A549 (cell line): ENCODE results near the gene OSGIN1. TPM values are rescaled to one million over a fixed set of nuclear protein-coding genes. Genes with fewer than 3 reads are reported as not detected.

Experiments
- ATAC-seq, 2 experiments: fragments of 200-7000 bp in 1 of 2; fragments of >200 bp in 1 of 2; cut with Nextera tagmentation in 1 of 2; cut with Tn5 transposase in 1 of 2; 3 replicates each; pipeline versions ENCODE4 v1.8.0 to v1.9.1; 2018 to 2020; ENCODE audit warnings: mild to moderate bottlenecking in 1 of 2, moderate library complexity in 1 of 2
- CTCF ChIA-PET: fragments of 300-600 bp; sonication (Branson Sonifier 250); formaldehyde crosslinking; extraction: SDS; loops from one replicate; lab custom pipeline; 2021; ENCODE audit warnings: antibody characterized with exemption, inconsistent platforms; lab: Yijun Ruan, JAX
- POLR2A ChIA-PET: fragments of 350-600 bp; formaldehyde crosslinking; extraction: SDS; loops from one replicate; lab custom pipeline; 2021; ENCODE audit warnings: antibody characterized with exemption, inconsistent platforms; lab: Yijun Ruan, JAX
- DNase-seq, 2 experiments: peaks; one replicate each; pipeline versions ENCODE4 v3.0.0 to v3.0.0-alpha.2; 2011 to 2016; ENCODE audit warnings: low read depth in 1 of 2, low spot score in 1 of 2
- FAIRE-seq: peaks from 2 replicates; lab custom pipeline; 2011; peaks lifted over from hg19 to GRCh38; lab: Jason Lieb, UNC
- H3K27ac ChIP-seq, 2 experiments: fragments of >200 bp; sonication (Bioruptor Twin); formaldehyde crosslinking; 3 replicates each; pipeline ENCODE4 v1.5.1; 2016 to 2017
- H3K4me1 ChIP-seq: fragments of >200 bp; sonication (Bioruptor Twin); formaldehyde crosslinking; 3 replicates; pipeline ENCODE4 v1.6.1; 2016
- H3K4me2 ChIP-seq: fragments of >200 bp; sonication (Bioruptor Twin); formaldehyde crosslinking; 3 replicates; pipeline ENCODE4 v1.6.1; 2016
- H3K4me3 ChIP-seq: fragments of >200 bp; sonication (Bioruptor Twin); formaldehyde crosslinking; 3 replicates; pipeline ENCODE4 v1.5.1; 2016
- H3K9me3 ChIP-seq: fragments of >200 bp; sonication (Bioruptor Twin); formaldehyde crosslinking; 3 replicates; pipeline ENCODE4 v1.6.1; 2016
- BCL3 ChIP-seq: fragments of >200 bp; sonication (Bioruptor Twin); formaldehyde crosslinking; IDR thresholded peaks from 3 replicates; pipeline ENCODE4 v1.6.1; 2016
- BHLHE40 ChIP-seq: IDR thresholded peaks from 2 replicates; pipeline ENCODE4 v1.6.1; 2012; ENCODE audit warnings: low read depth, low read length, inconsistent platforms
- CEBPB ChIP-seq, 2 experiments: fragments of >200 bp in 1 of 2; sonication (Bioruptor Twin) in 1 of 2; formaldehyde crosslinking in 1 of 2; IDR thresholded peaks; 2 replicates each; pipeline ENCODE4 v1.6.1; 2012 to 2016
- CHD4 ChIP-seq: fragments of 200-600 bp; sonication (generic); IDR thresholded peaks from 2 replicates; pipeline ENCODE4 v1.6.1; 2016; ENCODE audit warnings: antibody characterized with exemption, mild to moderate bottlenecking, borderline replicate concordance
- EHF ChIP-seq: fragments of 250-450 bp; sonication (Bioruptor Pico); IDR thresholded peaks from 2 replicates; pipeline ENCODE4 v1.5.0; 2020; ENCODE audit warnings: mild to moderate bottlenecking
- EHMT2 ChIP-seq: fragments of 200-600 bp; sonication (generic); IDR thresholded peaks from 2 replicates; pipeline ENCODE4 v1.6.1; 2016; ENCODE audit warnings: antibody characterized with exemption, low read depth, mild to moderate bottlenecking, moderate library complexity
- EP300 ChIP-seq, 2 experiments: fragments of >200 bp; sonication (Bioruptor Twin); formaldehyde crosslinking; IDR thresholded peaks; 2 replicates in 1 of 2; 3 replicates in 1 of 2; pipeline ENCODE4 v1.6.1; 2016 to 2017
- HDAC2 ChIP-seq: fragments of 200-600 bp; sonication (generic); IDR thresholded peaks from 2 replicates; pipeline ENCODE4 v1.6.1; 2016
- HOXB5 ChIP-seq: fragments of 250-450 bp; sonication (Bioruptor Pico); IDR thresholded peaks from 2 replicates; pipeline ENCODE4 v1.5.0; 2020; ENCODE audit warnings: mild to moderate bottlenecking, moderate library complexity
- KDM5A ChIP-seq: fragments of 200-600 bp; sonication (generic); IDR thresholded peaks from 2 replicates; pipeline ENCODE4 v1.6.1; 2016; ENCODE audit warnings: antibody characterized with exemption, mild to moderate bottlenecking
- MAFK ChIP-seq: fragments of 450-650 bp; IDR thresholded peaks from 2 replicates; pipeline ENCODE4 v1.6.1; 2014; ENCODE audit not compliant: partially characterized antibody
- MYC ChIP-seq: IDR thresholded peaks from 2 replicates; pipeline ENCODE4 v1.6.1; 2012; ENCODE audit warnings: mild to moderate bottlenecking, inconsistent platforms, low read length, improper control_type of control experiment, borderline replicate concordance
- NPAS2 ChIP-seq: fragments of 250-450 bp; sonication (Bioruptor Pico); IDR thresholded peaks from 2 replicates; pipeline ENCODE4 v1.8.0; 2022; ENCODE audit warnings: mild to moderate bottlenecking, moderate library complexity, borderline replicate concordance
- POLR2AphosphoS2 ChIP-seq: conservative IDR thresholded peaks from 2 replicates; pipeline ENCODE4 v1.6.1; 2012; ENCODE audit warnings: low read length, improper control_type of control experiment, inconsistent platforms
- RCOR1 ChIP-seq: fragments of 150-350 bp; IDR thresholded peaks from 2 replicates; pipeline ENCODE4 v1.6.1; 2014; ENCODE audit warnings: antibody characterized with exemption, low read length, low read depth
- RFX5 ChIP-seq: fragments of 450-650 bp; IDR thresholded peaks from 2 replicates; pipeline ENCODE4 v1.7.1; 2014; ENCODE audit warnings: antibody characterized with exemption, mild to moderate bottlenecking, moderate library complexity
- SMC3 ChIP-seq: fragments of >200 bp; sonication (Bioruptor Twin); formaldehyde crosslinking; IDR thresholded peaks from 3 replicates; pipeline ENCODE4 v1.6.1; 2018; ENCODE audit warnings: inconsistent platforms
- USF2 ChIP-seq: fragments of 450-650 bp; IDR thresholded peaks from 2 replicates; pipeline ENCODE4 v1.6.1; 2014; ENCODE audit warnings: antibody characterized with exemption
- ZFP36 ChIP-seq: fragments of 450-650 bp; IDR thresholded peaks from 2 replicates; pipeline ENCODE4 v1.6.1; 2014; ENCODE audit warnings: borderline replicate concordance; ENCODE audit not compliant: partially characterized antibody
- ZSCAN20 ChIP-seq: fragments of 250-450 bp; sonication (Bioruptor Pico); IDR thresholded peaks from 2 replicates; pipeline ENCODE4 v1.8.0; 2022; ENCODE audit warnings: mild to moderate bottlenecking, moderate library complexity
- WGBS: methylation state at CpG from one replicate; pipeline ENCODE4 v1.1.6; 2017; ENCODE audit errors: missing lambda C conversion rate; 5-methylcytosine and 5-hydroxymethylcytosine counted together
- polyA plus RNA-seq, 4 experiments: library from polyadenylated mRNA; depleted of rRNA in 3 of 4; stranded (reverse); fragments of >200 nt; fragmentation: RNase III in 1 of 4; extraction: RNeasy Plus Mini Kit Qiagen cat#74134 plus additional on column Dnase treatment in 1 of 4; gene quantifications; 2 replicates in 3 of 4; 3 replicates in 1 of 4; pipeline ENCODE4 v1.2.3, GENCODE V29; 2011 to 2017
- TF ChIP-seq, protein P1 (sequence below): fragments of 250-450 bp; sonication (Bioruptor Pico); IDR thresholded peaks from 2 replicates; pipeline ENCODE4 v1.5.0; 2021; ENCODE audit warnings: mild to moderate bottlenecking, moderate library complexity, borderline replicate concordance
- TF ChIP-seq, protein P2 (sequence below): fragments of >200 bp; sonication (Bioruptor Twin); formaldehyde crosslinking; IDR thresholded peaks from 2 replicates; pipeline ENCODE4 v1.6.1; 2016
- TF ChIP-seq, protein P3 (sequence below): IDR thresholded peaks from 2 replicates; pipeline ENCODE4 v1.6.1; 2012
- TF ChIP-seq, protein P4 (sequence below): fragments of 150-350 bp; IDR thresholded peaks from 2 replicates; pipeline ENCODE4 v1.6.1; 2014; ENCODE audit warnings: low read depth, mild to moderate bottlenecking, low read length

Gene OSGIN1
- polyA plus RNA-seq, 2 of the 4 experiments (the other 2 are of a cell fraction) = 25.9 to 37.6 TPM

DNA sequence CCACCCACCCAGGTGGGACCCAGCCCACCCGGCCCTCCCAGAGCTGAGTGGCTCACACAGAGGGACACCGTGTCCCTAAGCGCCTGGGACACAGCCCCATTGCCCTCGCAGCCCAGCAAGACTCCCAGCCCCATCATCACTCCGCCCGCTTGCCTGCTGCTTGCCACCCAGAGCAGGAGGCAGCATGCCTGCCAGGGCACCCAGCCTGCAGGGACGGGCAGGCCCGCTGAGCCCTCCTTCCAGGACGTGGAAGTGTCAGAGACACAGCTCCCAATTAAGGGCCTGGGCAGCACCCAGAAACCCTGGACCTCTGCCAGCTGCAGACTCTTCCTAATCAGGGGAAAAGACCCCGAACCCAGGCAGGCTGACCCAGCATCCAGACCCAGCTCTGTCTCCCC lies 17.2 kb upstream of the OSGIN1 start:
- ATAC-seq = no peak
- H3K4me2 ChIP-seq = no peak overlapping the region
- no peaks in the 10 kb centered on the region for H3K4me1 ChIP-seq
- H3K4me3 ChIP-seq = no peak overlapping the region
- ChIA-PET CTCF (interaction anchor here (1.2 to 17.0 kb wide), 7 partner anchors 8 to 251 kb away, joined by 3 to 175 read pairs (median 9); partner anchors contain the start of genes OSGIN1 and TAF1C), POLR2A (no interaction called here)
- TF ChIP-seq EHF (CRISPR knock-in tag) (no peak), MYC (no peak), ZSCAN20 (no peak), NPAS2 (CRISPR knock-in tag) (no peak), POLR2AphosphoS2 (no peak), ZFP36 (no peak), EHMT2 (no peak), CEBPB (IDR thresholded peaks at IDR 0.05) (no peak), BHLHE40 (no peak), MAFK (no peak)
- TF ChIP-seq, protein P1, sequence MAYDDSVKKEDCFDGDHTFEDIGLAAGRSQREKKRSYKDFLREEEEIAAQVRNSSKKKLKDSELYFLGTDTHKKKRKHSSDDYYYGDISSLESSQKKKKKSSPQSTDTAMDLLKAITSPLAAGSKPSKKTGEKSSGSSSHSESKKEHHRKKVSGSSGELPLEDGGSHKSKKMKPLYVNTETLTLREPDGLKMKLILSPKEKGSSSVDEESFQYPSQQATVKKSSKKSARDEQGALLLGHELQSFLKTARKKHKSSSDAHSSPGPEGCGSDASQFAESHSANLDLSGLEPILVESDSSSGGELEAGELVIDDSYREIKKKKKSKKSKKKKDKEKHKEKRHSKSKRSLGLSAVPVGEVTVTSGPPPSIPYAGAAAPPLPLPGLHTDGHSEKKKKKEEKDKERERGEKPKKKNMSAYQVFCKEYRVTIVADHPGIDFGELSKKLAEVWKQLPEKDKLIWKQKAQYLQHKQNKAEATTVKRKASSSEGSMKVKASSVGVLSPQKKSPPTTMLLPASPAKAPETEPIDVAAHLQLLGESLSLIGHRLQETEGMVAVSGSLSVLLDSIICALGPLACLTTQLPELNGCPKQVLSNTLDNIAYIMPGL (CRISPR knock-in tag) = no peak
- TF ChIP-seq, all 56 proteins: peak for 0
- WGBS = 78% methylated on average over 3 of the region's 10 CpGs
- FAIRE-seq (no peak), DNase-seq (no peak)
- Histone ChIP-seq H3K27ac (no peak overlapping the region), H3K9me3 (no peaks in the 10 kb centered on the region)

GRCh38 chr16:83936581-83937165 lies 16.4 kb upstream of the OSGIN1 start:
- FAIRE-seq = no peak
- POLR2A ChIA-PET = no interaction called here
- Histone ChIP-seq H3K4me3 (no peak overlapping the region), H3K4me1 (no peaks in the 10 kb centered on the region), H3K27ac (no peak overlapping the region), H3K9me3 (no peaks in the 10 kb centered on the region), H3K4me2 (no peak overlapping the region)
- CTCF ChIA-PET = interaction anchor here (1.3 to 17.0 kb wide), 6 partner anchors 9 to 250 kb away, joined by 3 to 175 read pairs (median 12); partner anchors contain the start of genes OSGIN1 and TAF1C
- TF ChIP-seq NPAS2 (CRISPR knock-in tag) (no peak), EP300 (IDR thresholded peaks at IDR 0.05) (no peak)
- no peak for ATAC-seq
- WGBS = 95% methylated on average over 19 of the region's 19 CpGs
- DNase-seq = no peak

- 68% methylated on average over 2 of the region's 2 CpGs for WGBS
- TF ChIP-seq, protein P2, sequence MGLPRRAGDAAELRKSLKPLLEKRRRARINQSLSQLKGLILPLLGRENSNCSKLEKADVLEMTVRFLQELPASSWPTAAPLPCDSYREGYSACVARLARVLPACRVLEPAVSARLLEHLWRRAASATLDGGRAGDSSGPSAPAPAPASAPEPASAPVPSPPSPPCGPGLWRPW = no peak
- TF ChIP-seq EHMT2 (no peak), EP300 (IDR thresholded peaks at IDR 0.05) (no peak), SMC3 (no peak), HDAC2 (no peak), ZSCAN20 (no peak), BCL3 (no peak), HOXB5 (no peak), CHD4 (no peak), RFX5 (no peak), NPAS2 (CRISPR knock-in tag) (no peak), KDM5A (no peak), ZFP36 (no peak), RCOR1 (no peak), USF2 (no peak)
- TF ChIP-seq, protein P3, sequence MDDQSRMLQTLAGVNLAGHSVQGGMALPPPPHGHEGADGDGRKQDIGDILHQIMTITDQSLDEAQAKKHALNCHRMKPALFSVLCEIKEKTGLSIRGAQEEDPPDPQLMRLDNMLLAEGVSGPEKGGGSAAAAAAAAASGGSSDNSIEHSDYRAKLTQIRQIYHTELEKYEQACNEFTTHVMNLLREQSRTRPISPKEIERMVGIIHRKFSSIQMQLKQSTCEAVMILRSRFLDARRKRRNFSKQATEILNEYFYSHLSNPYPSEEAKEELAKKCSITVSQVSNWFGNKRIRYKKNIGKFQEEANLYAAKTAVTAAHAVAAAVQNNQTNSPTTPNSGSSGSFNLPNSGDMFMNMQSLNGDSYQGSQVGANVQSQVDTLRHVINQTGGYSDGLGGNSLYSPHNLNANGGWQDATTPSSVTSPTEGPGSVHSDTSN = no peak
- TF ChIP-seq, protein P4, sequence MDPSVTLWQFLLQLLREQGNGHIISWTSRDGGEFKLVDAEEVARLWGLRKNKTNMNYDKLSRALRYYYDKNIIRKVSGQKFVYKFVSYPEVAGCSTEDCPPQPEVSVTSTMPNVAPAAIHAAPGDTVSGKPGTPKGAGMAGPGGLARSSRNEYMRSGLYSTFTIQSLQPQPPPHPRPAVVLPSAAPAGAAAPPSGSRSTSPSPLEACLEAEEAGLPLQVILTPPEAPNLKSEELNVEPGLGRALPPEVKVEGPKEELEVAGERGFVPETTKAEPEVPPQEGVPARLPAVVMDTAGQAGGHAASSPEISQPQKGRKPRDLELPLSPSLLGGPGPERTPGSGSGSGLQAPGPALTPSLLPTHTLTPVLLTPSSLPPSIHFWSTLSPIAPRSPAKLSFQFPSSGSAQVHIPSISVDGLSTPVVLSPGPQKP = no peak
- TF ChIP-seq, all 56 proteins: peak for 0
- FAIRE-seq (no peak), ATAC-seq (no peak), DNase-seq (no peak)
- Histone ChIP-seq H3K4me1 (no peaks in the 10 kb centered on the region), H3K27ac (no peak overlapping the region), H3K9me3 (no peaks in the 10 kb centered on the region), H3K4me2 (no peak overlapping the region), H3K4me3 (no peak overlapping the region)
- POLR2A ChIA-PET = no interaction called here
- CTCF ChIA-PET = interaction anchor here (2.3 to 17.0 kb wide), 5 partner anchors 10 to 127 kb away, joined by 6 to 175 read pairs (median 14); partner anchors contain the start of gene OSGIN1
Observed at GRCh38 chr16:83937267-83937666, 15.8 kb upstream of the OSGIN1 start.
